Camera-type eye (tissue), 1 donor: ENCODE data around the gene PLA2G4F. TPM values are rescaled to one million over a fixed set of nuclear protein-coding genes. Genes with fewer than 3 reads are reported as not detected.

Source experiments
- total RNA-seq: library from RNA; depleted of rRNA; stranded (reverse); fragments of >200 nt; gene quantifications from one replicate; pipeline ENCODE4 v1.2.3, GENCODE V29; 2014

Gene PLA2G4F
- 0.99 TPM for total RNA-seq

GRCh38 chr15:42156243-42156922 is at the start of gene PLA2G4F:
Gene PLA2G4F, minus strand, starts transcription at chr15:42156636. Its CDS starts 87 bp downstream, at chr15:42156549.

GRCh38 chr15:42094512-42094963 is 61.9 kb downstream of the PLA2G4F start, which contains the start of gene PLA2G4D:
Gene PLA2G4D, minus strand, starts transcription at chr15:42094562. Its CDS starts 103 bp downstream, at chr15:42094459.

Other genes with a start within 250 kb of the PLA2G4F start
- gene EHD4, start 184.1 kb downstream of the PLA2G4F start, total RNA-seq: 15.6 TPM
- gene PLA2G4E, start 135.6 kb downstream of the PLA2G4F start, total RNA-seq: 0.16 TPM
- not detected for gene PLA2G4D, start 62.1 kb downstream of the PLA2G4F start, total RNA-seq
- 80.4 TPM for gene VPS39, start 51.7 kb upstream of the PLA2G4F start, total RNA-seq
- gene GANC, start 116.6 kb upstream of the PLA2G4F start, total RNA-seq: 34.1 TPM
- gene TMEM87A, start 116.8 kb upstream of the PLA2G4F start, total RNA-seq: 90.9 TPM
- gene CAPN3, start 202.9 kb upstream of the PLA2G4F start, total RNA-seq: 28.4 TPM